Glutamatergic neuron (in vitro differentiated cells): ENCODE measurements around the gene PLEKHG5. TPM values are rescaled to one million over a fixed set of nuclear protein-coding genes. Genes with fewer than 3 reads are reported as not detected.

Source experiments
- DNase-seq: peaks from one replicate; pipeline ENCODE4 v3.0.0; 2022
- H3K27ac Mint-ChIP-seq: one replicate; pipeline ENCODE4 v1.8.0; 2020; ENCODE audit warnings: mild to moderate bottlenecking, mixed read lengths, inconsistent platforms; ENCODE audit not compliant: unreplicated experiment
- H3K27me3 Mint-ChIP-seq: one replicate; pipeline ENCODE4 v1.8.0; 2020; ENCODE audit warnings: mild to moderate bottlenecking, moderate library complexity, mixed read lengths, inconsistent platforms; ENCODE audit not compliant: unreplicated experiment
- H3K36me3 Mint-ChIP-seq: one replicate; pipeline ENCODE4 v1.8.0; 2020; ENCODE audit warnings: mild to moderate bottlenecking, mixed read lengths, inconsistent platforms; ENCODE audit not compliant: unreplicated experiment
- H3K4me1 Mint-ChIP-seq: one replicate; pipeline ENCODE4 v1.8.0; 2020; ENCODE audit warnings: mild to moderate bottlenecking, low read depth, mixed read lengths, inconsistent platforms; ENCODE audit not compliant: unreplicated experiment
- H3K4me3 Mint-ChIP-seq: one replicate; pipeline ENCODE4 v1.8.0; 2020; ENCODE audit warnings: mild to moderate bottlenecking, mixed read lengths, inconsistent platforms; ENCODE audit not compliant: unreplicated experiment
- H3K9me3 Mint-ChIP-seq: one replicate; pipeline ENCODE4 v1.8.0; 2020; ENCODE audit warnings: mild to moderate bottlenecking, moderate library complexity, mixed read lengths, inconsistent platforms; ENCODE audit not compliant: unreplicated experiment
- total RNA-seq: library from RNA; stranded (reverse); fragmentation: NEBNext Ultra II Directional; extraction: Animal tissue kit (Norgen Biotek cat#: 25700); gene quantifications from one replicate; pipeline ENCODE4 v1.2.1, GENCODE V29; 2021; ENCODE audit not compliant: unreplicated experiment
- TF ChIP-seq, protein P1 (sequence below): fragments of 200-600 bp; sonication (generic); IDR thresholded peaks from one replicate; pipeline ENCODE4 v1.5.0; 2021; ENCODE audit not compliant: partially characterized antibody, unreplicated experiment

PLEKHG5 gene
- total RNA-seq, 1 donor from 2014 or later, result 53.0 TPM

DNA sequence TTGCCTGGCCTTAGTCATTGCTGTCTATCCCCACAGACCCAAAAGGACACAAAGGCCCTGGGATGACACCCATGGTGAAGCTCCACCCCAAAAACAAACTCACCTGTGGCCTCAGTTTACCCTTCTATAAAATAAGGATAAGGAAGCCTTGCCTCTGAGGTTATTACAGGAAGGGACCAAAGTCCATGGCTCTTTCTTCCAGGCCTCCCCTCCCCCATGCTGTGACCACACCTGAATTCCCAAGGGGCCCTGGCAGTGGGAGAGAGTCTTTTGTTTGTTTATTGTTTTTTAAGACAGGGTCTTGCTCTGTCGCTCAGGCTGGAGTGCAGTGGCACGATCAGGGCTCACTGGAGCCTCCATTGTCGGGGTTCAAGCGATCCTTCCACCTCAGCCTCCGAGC is 15.0 kb downstream of the PLEKHG5 start:
- TF ChIP-seq, protein P1, sequence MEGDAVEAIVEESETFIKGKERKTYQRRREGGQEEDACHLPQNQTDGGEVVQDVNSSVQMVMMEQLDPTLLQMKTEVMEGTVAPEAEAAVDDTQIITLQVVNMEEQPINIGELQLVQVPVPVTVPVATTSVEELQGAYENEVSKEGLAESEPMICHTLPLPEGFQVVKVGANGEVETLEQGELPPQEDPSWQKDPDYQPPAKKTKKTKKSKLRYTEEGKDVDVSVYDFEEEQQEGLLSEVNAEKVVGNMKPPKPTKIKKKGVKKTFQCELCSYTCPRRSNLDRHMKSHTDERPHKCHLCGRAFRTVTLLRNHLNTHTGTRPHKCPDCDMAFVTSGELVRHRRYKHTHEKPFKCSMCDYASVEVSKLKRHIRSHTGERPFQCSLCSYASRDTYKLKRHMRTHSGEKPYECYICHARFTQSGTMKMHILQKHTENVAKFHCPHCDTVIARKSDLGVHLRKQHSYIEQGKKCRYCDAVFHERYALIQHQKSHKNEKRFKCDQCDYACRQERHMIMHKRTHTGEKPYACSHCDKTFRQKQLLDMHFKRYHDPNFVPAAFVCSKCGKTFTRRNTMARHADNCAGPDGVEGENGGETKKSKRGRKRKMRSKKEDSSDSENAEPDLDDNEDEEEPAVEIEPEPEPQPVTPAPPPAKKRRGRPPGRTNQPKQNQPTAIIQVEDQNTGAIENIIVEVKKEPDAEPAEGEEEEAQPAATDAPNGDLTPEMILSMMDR, result no peak
- H3K27ac Mint-ChIP-seq, result no peak overlapping the region
- no peaks in the 10 kb centered on the region for H3K36me3 Mint-ChIP-seq
- H3K4me1 Mint-ChIP-seq, result peaks cover 4% of the 10 kb centered on the region
- no peaks in the 10 kb centered on the region for H3K27me3 Mint-ChIP-seq
- no peak for DNase-seq
- no peaks in the 10 kb centered on the region for H3K9me3 Mint-ChIP-seq
- H3K4me3 Mint-ChIP-seq, result no peak overlapping the region

DNA sequence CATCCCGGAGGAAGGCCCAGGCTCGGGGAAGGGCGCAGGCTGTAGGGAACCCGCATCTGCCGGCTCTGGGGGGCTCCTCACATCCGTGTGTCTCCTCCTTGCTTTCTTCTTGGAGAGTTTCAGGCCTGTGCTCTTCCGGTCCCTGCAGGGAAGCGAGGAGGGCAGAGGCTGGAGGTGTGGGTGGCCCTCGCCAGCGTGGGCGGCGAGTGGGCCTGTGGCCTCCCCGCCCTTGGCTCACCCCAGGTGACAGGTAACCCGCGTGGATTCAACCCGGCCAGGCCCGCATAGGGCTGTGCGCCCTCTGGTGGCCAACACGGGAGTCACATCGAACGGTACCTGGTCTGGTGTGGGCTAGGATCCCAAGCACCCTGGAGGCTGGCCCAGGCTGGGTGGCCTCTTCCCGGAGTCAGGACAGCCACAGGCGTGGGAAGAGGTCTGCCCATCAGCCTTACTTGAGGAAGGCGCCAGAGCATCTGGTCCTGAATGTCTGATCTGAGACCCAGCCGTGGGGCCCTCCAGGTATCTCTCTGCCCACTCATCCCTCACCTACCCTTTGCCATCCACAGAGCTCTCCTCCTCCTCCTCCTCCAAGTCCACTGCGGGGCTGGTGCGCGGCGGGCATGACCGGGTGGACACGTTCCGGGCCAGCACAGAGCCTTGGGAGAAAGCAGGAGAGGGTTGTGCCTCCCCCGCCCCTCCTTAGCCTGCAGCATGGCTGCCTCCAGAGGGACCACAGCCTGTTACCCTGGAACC is 15.9 kb downstream of the PLEKHG5 start:
- Mint-ChIP-seq H3K27me3 (no peaks in the 10 kb centered on the region), H3K27ac (no peak overlapping the region), H3K4me1 (peaks cover 4% of the 10 kb centered on the region), H3K36me3 (no peaks in the 10 kb centered on the region), H3K9me3 (no peaks in the 10 kb centered on the region), H3K4me3 (no peak overlapping the region)
- TF ChIP-seq, protein P1, result peak; percentile 96
- DNase-seq, result peak; percentile 79

DNA sequence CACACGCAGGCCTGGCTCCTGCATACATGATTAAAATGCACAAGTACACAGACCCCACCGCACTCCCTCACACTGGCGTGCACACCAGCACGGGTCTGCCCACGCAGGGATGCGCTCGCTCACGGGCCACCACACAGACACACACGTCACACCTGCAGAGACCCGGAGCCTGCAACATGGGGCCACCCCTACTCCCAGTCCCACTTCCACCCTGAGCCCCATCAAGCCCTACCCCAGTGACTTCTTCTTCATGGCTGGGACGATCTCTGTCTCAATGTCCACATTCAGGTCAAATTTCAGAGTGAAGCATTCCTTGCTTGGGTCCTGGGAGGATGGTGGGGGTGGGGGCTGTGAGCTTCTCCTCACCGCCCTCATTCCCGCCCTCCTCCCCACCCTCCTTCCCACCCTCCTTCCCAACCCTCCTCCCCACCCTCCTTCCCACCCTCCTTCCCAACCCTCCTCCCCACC is 16.6 kb downstream of the PLEKHG5 start:
- no peak for DNase-seq
- H3K27ac Mint-ChIP-seq, result no peak overlapping the region
- peaks cover 4% of the 10 kb centered on the region for H3K4me1 Mint-ChIP-seq

DNA sequence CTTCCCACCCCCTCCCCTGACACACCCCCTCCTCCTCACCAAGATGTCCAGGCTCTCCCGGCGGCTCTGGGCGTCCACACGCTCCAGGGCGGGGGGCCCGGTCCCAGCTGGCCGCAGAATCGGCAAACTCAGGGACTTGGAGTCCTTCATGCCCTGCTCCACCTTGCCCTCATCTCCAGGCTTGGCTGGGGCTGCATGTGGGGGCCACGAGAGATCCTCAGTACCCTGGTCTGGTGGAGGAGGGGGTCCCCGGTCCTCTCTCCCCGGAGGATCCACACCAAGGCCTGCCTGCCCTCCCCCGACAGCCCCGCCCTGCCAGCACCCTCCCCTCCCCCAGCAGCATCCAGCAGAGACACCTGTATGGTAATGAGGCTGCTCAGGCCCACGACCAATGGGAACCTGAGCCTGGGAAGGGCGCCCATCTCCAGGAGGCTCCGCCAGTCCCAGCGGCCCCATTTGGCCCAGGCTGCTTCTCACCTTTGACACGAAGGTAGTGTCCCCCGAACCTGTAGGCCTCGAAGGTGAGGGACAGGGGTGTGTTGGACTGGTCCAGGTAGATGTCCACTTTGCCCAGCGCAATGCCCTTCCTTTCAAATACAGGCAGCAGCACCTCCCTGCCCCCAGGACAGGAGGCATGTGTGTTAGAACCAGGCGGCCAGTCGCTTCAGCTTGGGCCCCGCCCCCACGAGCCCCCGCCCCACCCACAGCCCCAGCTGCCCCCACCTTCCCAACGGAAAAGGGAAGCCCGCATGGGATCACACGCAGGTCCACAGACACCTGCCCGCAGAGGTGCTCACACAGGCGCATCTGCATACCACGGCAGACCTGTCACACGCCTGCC is 17.3 kb downstream of the PLEKHG5 start:
- Mint-ChIP-seq H3K36me3 (no peaks in the 10 kb centered on the region), H3K27ac (no peak overlapping the region), H3K4me1 (peaks cover 4% of the 10 kb centered on the region), H3K27me3 (peaks cover 6% of the 10 kb centered on the region), H3K9me3 (no peaks in the 10 kb centered on the region), H3K4me3 (no peak overlapping the region)
- no peak for DNase-seq
- TF ChIP-seq, protein P1, result no peak

More for the DNA sequence above, 16.6 kb downstream of the PLEKHG5 start:
- H3K36me3 Mint-ChIP-seq, result no peaks in the 10 kb centered on the region
- H3K27me3 Mint-ChIP-seq, result peaks cover under 1% of the 10 kb centered on the region
- H3K4me3 Mint-ChIP-seq, result no peak overlapping the region
- no peaks in the 10 kb centered on the region for H3K9me3 Mint-ChIP-seq
- TF ChIP-seq, protein P1, result no peak
